Osteocyte (in vitro differentiated cells): ENCODE measurements around the gene ATXN1. TPM values are rescaled to one million over a fixed set of nuclear protein-coding genes. Genes with fewer than 3 reads are reported as not detected.

Source experiments
- DNase-seq: peaks from one replicate; pipeline ENCODE4 v3.0.0; 2021; ENCODE audit warnings: mixed read lengths; ENCODE audit not compliant: unreplicated experiment; ENCODE audit errors: extremely low spot score
- H3K27ac Mint-ChIP-seq: one replicate; pipeline ENCODE4 v1.8.0; 2021; ENCODE audit warnings: mild to moderate bottlenecking, mixed read lengths; ENCODE audit not compliant: unreplicated experiment
- H3K27me3 Mint-ChIP-seq: one replicate; pipeline ENCODE4 v1.8.0; 2021; ENCODE audit warnings: mixed read lengths; ENCODE audit not compliant: unreplicated experiment
- H3K36me3 Mint-ChIP-seq: one replicate; pipeline ENCODE4 v1.8.0; 2021; ENCODE audit warnings: mixed read lengths; ENCODE audit not compliant: unreplicated experiment
- H3K4me1 Mint-ChIP-seq: one replicate; pipeline ENCODE4 v1.8.0; 2021; ENCODE audit warnings: mixed read lengths; ENCODE audit not compliant: unreplicated experiment
- H3K4me3 Mint-ChIP-seq: one replicate; pipeline ENCODE4 v1.8.0; 2021; ENCODE audit warnings: mild to moderate bottlenecking, moderate library complexity, mixed read lengths; ENCODE audit not compliant: unreplicated experiment
- H3K9me3 Mint-ChIP-seq: one replicate; pipeline ENCODE4 v1.8.0; 2021; ENCODE audit warnings: mixed read lengths; ENCODE audit not compliant: unreplicated experiment
- total RNA-seq: library from RNA; stranded (reverse); gene quantifications from 2 replicates; pipeline ENCODE4 v1.2.1, GENCODE V29; 2021
- TF ChIP-seq, protein P1 (sequence below): fragments of 200-600 bp; sonication (generic); IDR thresholded peaks from 2 replicates; pipeline ENCODE4 v1.5.0; 2021; ENCODE audit warnings: antibody characterized with exemption, mild to moderate bottlenecking, moderate library complexity

ATXN1 gene
- total RNA-seq, 1 donor from 2014 or later: 54.4 TPM

DNA sequence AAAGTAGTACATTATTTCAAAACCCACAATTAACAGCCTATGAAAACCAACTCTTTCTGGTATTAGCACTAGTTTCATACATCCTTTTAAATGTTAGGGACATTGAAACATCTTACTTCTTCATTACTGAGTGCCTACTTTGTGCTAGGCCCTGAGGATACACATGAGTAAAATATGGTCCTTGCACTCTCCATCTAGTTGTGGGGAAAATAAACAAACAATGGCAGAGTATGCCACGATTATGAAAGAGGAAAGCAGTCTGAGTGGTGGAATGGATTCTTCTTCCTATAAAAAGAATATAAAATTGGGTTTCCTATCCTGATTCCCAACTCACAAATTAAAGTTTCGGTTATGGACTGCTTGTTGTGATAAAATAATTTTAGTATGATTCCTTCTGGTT, 84.9 kb downstream of the ATXN1 start:
- Mint-ChIP-seq H3K27ac (peak overlapping the region; percentile 54), H3K4me3 (no peak overlapping the region)
- TF ChIP-seq, protein P1, sequence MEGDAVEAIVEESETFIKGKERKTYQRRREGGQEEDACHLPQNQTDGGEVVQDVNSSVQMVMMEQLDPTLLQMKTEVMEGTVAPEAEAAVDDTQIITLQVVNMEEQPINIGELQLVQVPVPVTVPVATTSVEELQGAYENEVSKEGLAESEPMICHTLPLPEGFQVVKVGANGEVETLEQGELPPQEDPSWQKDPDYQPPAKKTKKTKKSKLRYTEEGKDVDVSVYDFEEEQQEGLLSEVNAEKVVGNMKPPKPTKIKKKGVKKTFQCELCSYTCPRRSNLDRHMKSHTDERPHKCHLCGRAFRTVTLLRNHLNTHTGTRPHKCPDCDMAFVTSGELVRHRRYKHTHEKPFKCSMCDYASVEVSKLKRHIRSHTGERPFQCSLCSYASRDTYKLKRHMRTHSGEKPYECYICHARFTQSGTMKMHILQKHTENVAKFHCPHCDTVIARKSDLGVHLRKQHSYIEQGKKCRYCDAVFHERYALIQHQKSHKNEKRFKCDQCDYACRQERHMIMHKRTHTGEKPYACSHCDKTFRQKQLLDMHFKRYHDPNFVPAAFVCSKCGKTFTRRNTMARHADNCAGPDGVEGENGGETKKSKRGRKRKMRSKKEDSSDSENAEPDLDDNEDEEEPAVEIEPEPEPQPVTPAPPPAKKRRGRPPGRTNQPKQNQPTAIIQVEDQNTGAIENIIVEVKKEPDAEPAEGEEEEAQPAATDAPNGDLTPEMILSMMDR: no peak

DNA sequence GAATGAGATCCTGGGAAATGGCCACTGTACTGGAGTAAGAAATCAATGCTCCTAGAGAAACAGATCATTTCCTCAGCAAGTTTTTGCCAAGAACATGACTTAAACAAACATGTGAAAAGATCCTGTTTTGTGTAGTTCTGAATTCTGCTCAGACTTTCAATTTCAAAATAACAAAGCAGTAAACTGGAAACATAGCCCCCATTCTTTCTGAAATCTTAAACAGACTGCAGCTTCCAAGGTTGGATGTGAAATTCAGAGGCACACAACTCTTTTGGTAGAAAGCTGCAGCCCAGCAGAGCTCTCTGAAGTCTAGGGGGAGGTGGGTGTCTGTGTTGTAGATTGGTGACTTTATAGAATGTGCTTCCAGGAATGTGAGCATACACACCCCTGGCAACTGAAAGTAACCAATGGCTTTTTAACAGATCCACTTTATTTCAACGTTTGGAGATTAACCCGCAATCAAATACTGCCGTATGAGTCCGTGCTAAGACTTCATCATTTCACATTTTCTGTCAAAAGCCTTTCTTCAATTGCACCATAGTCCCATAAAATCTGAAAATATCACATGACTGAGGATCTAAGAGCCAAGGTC, 86.4 kb downstream of the ATXN1 start:
- DNase-seq: no peak
- H3K27ac Mint-ChIP-seq: peak overlapping the region; percentile 82
- H3K36me3 Mint-ChIP-seq: peaks cover 2% of the 10 kb centered on the region
- H3K4me1 Mint-ChIP-seq: peaks cover 43% of the 10 kb centered on the region
- H3K9me3 Mint-ChIP-seq: no peaks in the 10 kb centered on the region
- no peaks in the 10 kb centered on the region for H3K27me3 Mint-ChIP-seq
- H3K4me3 Mint-ChIP-seq: no peak overlapping the region
- TF ChIP-seq, protein P1: no peak

More for the DNA sequence above, 84.9 kb downstream of the ATXN1 start:
- Mint-ChIP-seq H3K9me3 (no peaks in the 10 kb centered on the region), H3K4me1 (peaks cover 36% of the 10 kb centered on the region), H3K27me3 (no peaks in the 10 kb centered on the region), H3K36me3 (peaks cover 8% of the 10 kb centered on the region)
- no peak for DNase-seq

DNA sequence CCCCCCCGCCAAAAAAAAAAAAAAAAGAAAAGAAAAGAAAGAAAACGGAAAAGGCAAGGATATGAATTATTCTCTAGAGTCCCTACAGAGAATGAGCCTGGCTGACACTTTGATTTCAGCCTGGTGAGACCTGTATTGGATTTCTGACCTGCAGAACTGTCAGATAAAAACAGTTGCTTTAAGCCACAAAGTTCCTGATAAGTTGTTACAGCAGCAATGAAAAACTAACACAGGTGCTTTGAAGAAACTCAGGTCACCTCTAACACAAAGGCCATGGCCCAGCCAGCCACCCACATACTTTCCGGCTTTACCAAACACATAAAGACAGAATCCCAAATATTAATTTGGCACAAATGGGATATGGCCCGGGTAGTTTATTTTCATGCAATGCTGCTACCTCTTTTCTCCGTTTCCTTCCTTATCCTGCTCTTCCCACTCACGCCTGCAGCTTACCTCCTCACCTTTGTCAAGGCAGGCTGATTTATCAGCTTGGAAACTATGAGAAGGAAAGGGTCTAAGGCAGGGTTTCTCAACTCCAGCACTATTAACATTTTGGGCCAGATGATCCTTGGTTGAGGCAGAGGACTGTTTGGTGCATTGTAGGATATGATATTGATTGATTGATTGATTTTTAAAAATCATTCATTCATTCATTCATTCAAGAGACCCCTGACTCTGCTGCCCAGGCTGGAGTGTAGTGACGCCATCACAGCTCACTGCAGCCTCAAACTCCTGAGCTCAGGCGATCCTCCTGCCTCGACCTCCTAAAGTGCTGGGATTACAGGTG, 88.1 kb downstream of the ATXN1 start:
- no peaks in the 10 kb centered on the region for H3K27me3 Mint-ChIP-seq
- no peaks in the 10 kb centered on the region for H3K36me3 Mint-ChIP-seq
- H3K4me1 Mint-ChIP-seq: peaks cover 56% of the 10 kb centered on the region
- TF ChIP-seq, protein P1: no peak
- H3K27ac Mint-ChIP-seq: no peak overlapping the region
- no peak overlapping the region for H3K4me3 Mint-ChIP-seq
- DNase-seq: no peak
- no peaks in the 10 kb centered on the region for H3K9me3 Mint-ChIP-seq

DNA sequence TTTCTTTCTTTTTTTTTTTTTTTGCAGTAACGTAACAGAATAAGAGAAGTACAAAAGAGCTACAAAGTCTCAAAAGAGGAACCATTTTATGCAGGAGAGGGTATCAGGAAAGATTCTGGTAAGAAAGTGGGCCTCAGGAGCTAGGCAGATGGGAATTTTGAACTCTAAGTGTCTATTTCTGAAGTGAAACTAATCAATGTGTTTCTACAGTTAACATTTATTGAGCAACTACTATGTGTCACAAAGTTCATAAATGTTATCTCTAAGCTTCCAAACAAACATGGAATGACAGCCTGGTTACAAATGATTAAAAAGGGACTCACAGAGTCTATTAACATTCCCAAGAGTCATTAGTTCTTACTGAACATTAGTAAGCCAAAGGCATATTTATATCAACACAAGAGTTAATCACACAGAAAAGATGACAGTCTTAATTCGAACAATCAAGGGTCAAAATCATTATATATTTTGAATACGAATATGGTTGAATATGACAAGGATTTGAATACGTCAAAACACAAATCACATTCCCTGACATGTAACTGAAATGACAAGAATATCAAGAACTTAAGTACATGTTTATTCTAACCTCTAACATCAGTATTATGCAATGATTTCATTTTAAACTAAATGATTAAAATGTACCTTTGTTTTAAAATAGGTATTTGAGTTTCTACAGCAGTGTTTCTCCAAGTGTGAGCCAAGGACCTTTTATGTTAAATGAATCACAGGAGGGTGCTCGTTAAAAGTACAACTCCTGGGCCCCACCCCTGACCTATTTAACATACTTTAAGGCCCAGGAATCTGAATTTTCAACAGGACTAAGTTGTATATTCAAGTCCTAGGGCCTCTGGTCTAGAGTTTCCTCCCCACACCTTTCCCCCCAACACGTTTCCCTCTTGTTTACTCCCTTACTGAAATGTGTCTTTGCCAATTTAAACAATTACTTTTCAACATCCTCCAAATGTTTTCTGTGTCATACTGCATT, 89.7 kb downstream of the ATXN1 start:
- Mint-ChIP-seq H3K27me3 (no peaks in the 10 kb centered on the region), H3K27ac (no peak overlapping the region), H3K36me3 (peaks cover 2% of the 10 kb centered on the region), H3K4me1 (peaks cover 56% of the 10 kb centered on the region), H3K9me3 (no peaks in the 10 kb centered on the region), H3K4me3 (no peak overlapping the region)
- TF ChIP-seq, protein P1: no peak
- no peak for DNase-seq
